A549 (cell line): ENCODE measurements around the gene FREM1.

Experiments
- CHD2 ChIP-seq: fragments of 150-350 bp; IDR thresholded peaks from 2 replicates; pipeline ENCODE4 v1.6.1; 2014; ENCODE audit warnings: low read length; ENCODE audit not compliant: partially characterized antibody
- ELK1 ChIP-seq: fragments of 150-350 bp; IDR thresholded peaks from 2 replicates; pipeline ENCODE4 v1.6.1; 2014; ENCODE audit warnings: low read depth, mild to moderate bottlenecking, low read length
- EP300 ChIP-seq, 2 experiments: fragments of >200 bp; sonication (Bioruptor Twin); formaldehyde crosslinking; IDR thresholded peaks; 2 replicates in 1 of 2; 3 replicates in 1 of 2; pipeline ENCODE4 v1.6.1; 2016 to 2017
- JUN ChIP-seq, 2 experiments: fragments of >200 bp; sonication (Bioruptor Twin); formaldehyde crosslinking; IDR thresholded peaks; 2 replicates in 1 of 2; 3 replicates in 1 of 2; pipeline ENCODE4 v1.6.1; 2016 to 2017
- KDM5A ChIP-seq: fragments of 200-600 bp; sonication (generic); IDR thresholded peaks from 2 replicates; pipeline ENCODE4 v1.6.1; 2016; ENCODE audit warnings: antibody characterized with exemption, mild to moderate bottlenecking
- MYC ChIP-seq: IDR thresholded peaks from 2 replicates; pipeline ENCODE4 v1.6.1; 2012; ENCODE audit warnings: mild to moderate bottlenecking, inconsistent platforms, low read length, improper control_type of control experiment, borderline replicate concordance
- POLR2A ChIP-seq: IDR thresholded peaks from 2 replicates; pipeline ENCODE4 v1.6.1; 2012; ENCODE audit warnings: mild to moderate bottlenecking, low read length
- RAD21 ChIP-seq, 2 experiments: fragments of >200 bp in 1 of 2; sonication (Bioruptor Twin) in 1 of 2; formaldehyde crosslinking in 1 of 2; IDR thresholded peaks in 1 of 2; conservative IDR thresholded peaks in 1 of 2; 2 replicates in 1 of 2; 3 replicates in 1 of 2; pipeline ENCODE4 v1.6.1; 2012 to 2018; ENCODE audit warnings: inconsistent platforms in 1 of 2
- RCOR1 ChIP-seq: fragments of 150-350 bp; IDR thresholded peaks from 2 replicates; pipeline ENCODE4 v1.6.1; 2014; ENCODE audit warnings: antibody characterized with exemption, low read length, low read depth
- REST ChIP-seq: fragments of 200-600 bp; sonication (generic); IDR thresholded peaks from 2 replicates; pipeline ENCODE4 v1.6.1; 2016; ENCODE audit warnings: antibody characterized with exemption, mild to moderate bottlenecking, moderate library complexity
- RNF2 ChIP-seq: fragments of 200-600 bp; sonication (generic); IDR thresholded peaks from 2 replicates; pipeline ENCODE4 v1.6.1; 2016; ENCODE audit warnings: low read depth, mild to moderate bottlenecking, antibody characterized with exemption, moderate library complexity, borderline replicate concordance
- TF ChIP-seq, protein P1 (sequence below): fragments of >200 bp; sonication (Bioruptor Twin); formaldehyde crosslinking; IDR thresholded peaks from 3 replicates; pipeline ENCODE4 v1.5.1; 2016

DNA sequence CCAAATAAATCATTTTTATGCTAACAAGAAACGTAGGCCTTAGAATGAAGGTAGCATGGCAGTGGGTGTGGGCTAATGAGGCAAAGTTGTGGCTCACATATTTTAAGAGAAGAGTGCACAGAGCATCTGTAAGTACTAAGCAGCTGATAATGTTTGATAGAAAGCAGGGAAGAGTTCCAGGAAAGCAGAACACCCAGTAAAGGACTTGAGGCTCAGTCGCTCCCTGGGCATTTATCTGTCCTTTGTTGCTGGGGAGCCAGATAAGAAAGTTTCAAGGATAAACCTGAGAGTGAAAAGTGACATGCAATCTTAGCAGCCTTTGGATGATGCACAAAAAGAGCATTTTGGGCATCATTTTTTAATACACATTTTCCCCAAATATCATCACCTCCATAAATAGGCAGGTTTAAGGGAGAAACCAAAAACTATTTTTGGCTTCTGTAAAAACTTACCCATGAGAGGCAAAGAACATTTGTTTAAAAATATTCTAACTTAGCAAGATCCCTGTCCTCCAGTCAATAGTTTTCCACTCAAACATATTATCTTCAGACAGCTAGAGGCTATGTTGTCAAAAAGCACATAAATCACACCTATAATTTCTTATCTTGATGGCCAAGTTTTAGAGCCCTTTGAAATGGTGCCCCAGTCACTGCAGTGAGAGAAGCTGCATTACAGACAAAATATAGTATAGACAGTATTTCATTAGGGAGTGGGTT is 3.4 kb downstream of the FREM1 start:
- TF ChIP-seq CHD2 = no peak
- no peak for TF ChIP-seq EP300 (IDR thresholded peaks at IDR 0.05)
- no peak for TF ChIP-seq REST
- TF ChIP-seq, protein P1, sequence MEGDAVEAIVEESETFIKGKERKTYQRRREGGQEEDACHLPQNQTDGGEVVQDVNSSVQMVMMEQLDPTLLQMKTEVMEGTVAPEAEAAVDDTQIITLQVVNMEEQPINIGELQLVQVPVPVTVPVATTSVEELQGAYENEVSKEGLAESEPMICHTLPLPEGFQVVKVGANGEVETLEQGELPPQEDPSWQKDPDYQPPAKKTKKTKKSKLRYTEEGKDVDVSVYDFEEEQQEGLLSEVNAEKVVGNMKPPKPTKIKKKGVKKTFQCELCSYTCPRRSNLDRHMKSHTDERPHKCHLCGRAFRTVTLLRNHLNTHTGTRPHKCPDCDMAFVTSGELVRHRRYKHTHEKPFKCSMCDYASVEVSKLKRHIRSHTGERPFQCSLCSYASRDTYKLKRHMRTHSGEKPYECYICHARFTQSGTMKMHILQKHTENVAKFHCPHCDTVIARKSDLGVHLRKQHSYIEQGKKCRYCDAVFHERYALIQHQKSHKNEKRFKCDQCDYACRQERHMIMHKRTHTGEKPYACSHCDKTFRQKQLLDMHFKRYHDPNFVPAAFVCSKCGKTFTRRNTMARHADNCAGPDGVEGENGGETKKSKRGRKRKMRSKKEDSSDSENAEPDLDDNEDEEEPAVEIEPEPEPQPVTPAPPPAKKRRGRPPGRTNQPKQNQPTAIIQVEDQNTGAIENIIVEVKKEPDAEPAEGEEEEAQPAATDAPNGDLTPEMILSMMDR = no peak
- TF ChIP-seq RNF2 = no peak
- no peak for TF ChIP-seq RAD21 (conservative IDR thresholded peaks at IDR 0.05 in 1 of 2, IDR thresholded peaks at IDR 0.05 in 1 of 2)
- no peak for TF ChIP-seq POLR2A
- TF ChIP-seq ELK1 = no peak
- no peak for TF ChIP-seq RCOR1
- TF ChIP-seq MYC = no peak
- TF ChIP-seq JUN (IDR thresholded peaks at IDR 0.05) = no peak
- no peak for TF ChIP-seq KDM5A
